ENCODE measurements around the gene MIEF2. TPM values are rescaled to one million over a fixed set of nuclear protein-coding genes. Genes with fewer than 3 reads are reported as not detected.

Gene MIEF2
- polyA plus RNA-seq, 1 of the 3 experiments (the other 2 are of a cell fraction): 12.7 TPM

- TF ChIP-seq FOXM1 (IDR thresholded peaks at IDR 0.05; ENCODE audit: low read depth) (no peak), TCF12 (IDR thresholded peaks at IDR 0.05) (no peak), MEF2A (IDR thresholded peaks at IDR 0.05; ENCODE audit: borderline replicate concordance, low read depth) (no peak), MAX (IDR thresholded peaks at IDR 0.05; ENCODE audit: low read depth) (no peak)
Observed at GRCh38 chr17:18228176-18228682, 32.2 kb upstream of the MIEF2 start (continued).

GRCh38 chr17:18229254-18229653 lies 31.2 kb upstream of the MIEF2 start:
- 88% methylated on average over 3 of the region's 4 CpGs for WGBS (ENCODE audit: low lambda C conversion rate)
- peaks cover 0 to 3% of the 10 kb centered on the region in 2 experiments for H3K36me3 ChIP-seq (replicated peaks in 1 of 2; ENCODE audit: control insufficient read depth in 1 of 2, insufficient read depth in 2 of 2, low read length in 1 of 2)
- H2AFZ ChIP-seq (ENCODE audit: low read depth): no peak overlapping the region
- 0 out of 2 replicates have a peak, but pooled peaks cover 17% of the 10 kb centered on the region for H4K20me1 ChIP-seq (ENCODE audit: insufficient read depth)
- H3K4me1 ChIP-seq (ENCODE audit: control insufficient read depth in 1 of 2, insufficient read depth in 2 of 2, low read depth in 1 of 2, low read length in 1 of 2): peaks cover 0 to 20% of the 10 kb centered on the region in 2 experiments; a peak in 1 of 4 replicates
- TF ChIP-seq EP300 (IDR thresholded peaks at IDR 0.05; ENCODE audit: borderline replicate concordance in 1 of 2, low read depth in 1 of 2, low read length in 1 of 2) (no peak), SMC3 (IDR thresholded peaks at IDR 0.05; ENCODE audit: low read depth, low read length) (no peak), YY1 (IDR thresholded peaks at IDR 0.05; ENCODE audit: low read depth) (no peak), PBX3 (IDR thresholded peaks at IDR 0.05) (no peak), ELF1 (IDR thresholded peaks at IDR 0.05) (no peak), CHD2 (IDR thresholded peaks at IDR 0.05; ENCODE audit: low read length, partially characterized antibody) (no peak), RCOR1 (IDR thresholded peaks at IDR 0.05; ENCODE audit: low read length) (no peak), NRF1 (IDR thresholded peaks at IDR 0.05; ENCODE audit: low read depth, low read length) (no peak), MEF2A (IDR thresholded peaks at IDR 0.05; ENCODE audit: borderline replicate concordance, low read depth) (no peak), EZH2phosphoT487 (IDR thresholded peaks at IDR 0.05; ENCODE audit: borderline replicate concordance, low read depth) (no peak), SIN3A (IDR thresholded peaks at IDR 0.05; ENCODE audit: borderline replicate concordance, low read depth, low read length) (no peak), USF1 (IDR thresholded peaks at IDR 0.05; ENCODE audit: borderline replicate concordance, low read depth) (no peak), TAF1 (IDR thresholded peaks at IDR 0.05; ENCODE audit: borderline replicate concordance, low read depth, low read length) (no peak), FOSL2 (IDR thresholded peaks at IDR 0.05; ENCODE audit: borderline replicate concordance, low read depth) (no peak), REST (IDR thresholded peaks at IDR 0.05; ENCODE audit: low read depth, low read length) (no peak), IRF3 (IDR thresholded peaks at IDR 0.05; ENCODE audit: low read depth, low read length) (no peak), MAX (IDR thresholded peaks at IDR 0.05; ENCODE audit: low read depth) (no peak), GATA2 (CRISPR knock-in tag; IDR thresholded peaks at IDR 0.05) (no peak), TCF12 (IDR thresholded peaks at IDR 0.05) (no peak)
- H3K27me3 ChIP-seq (ENCODE audit: insufficient read depth): no peaks in the 10 kb centered on the region
- H3K9me3 ChIP-seq: no peaks in the 10 kb centered on the region
- no peak overlapping the region for H3K4me3 ChIP-seq (ENCODE audit: low read depth in 2 of 2, low read length in 1 of 2)
- H3F3A ChIP-seq (replicated peaks; ENCODE audit: insufficient read depth): no peaks in the 10 kb centered on the region
- CTCF ChIA-PET: interaction anchor here (0.9 kb wide), 2 partner anchors 13 to 27 kb away, joined by 3 to 5 read pairs; no protein-coding TSS in a partner anchor
- no peak overlapping the region for H3K4me2 ChIP-seq
- H3K9ac ChIP-seq: no peak overlapping the region
- H3K9me2 ChIP-seq: no peaks in the 10 kb centered on the region
- DNase-seq: no peak
- no peak overlapping the region for H3K27ac ChIP-seq (ENCODE audit: low read depth in 2 of 2, low read length in 1 of 2)
- POLR2A ChIA-PET: no interaction called here
- H3K79me2 ChIP-seq (ENCODE audit: insufficient read depth): peaks cover 56% of the 10 kb centered on the region

Measured in SK-N-SH (cell line).